SK-N-SH (cell line): ENCODE data around the gene EIF4H. TPM values are rescaled to one million over a fixed set of nuclear protein-coding genes. Genes with fewer than 3 reads are reported as not detected.

Experiments
- CTCF ChIA-PET: fragments of 300-600, 350-600 bp; formaldehyde crosslinking; extraction: SDS; loops from one replicate; lab custom pipeline; 2021; lab: Yijun Ruan, JAX
- POLR2A ChIA-PET: fragments of 350-600 bp; sonication (Branson Sonifier 250); formaldehyde crosslinking; extraction: SDS; loops from one replicate; lab custom pipeline; 2020; ENCODE audit warnings: antibody characterized with exemption, inconsistent platforms; lab: Yijun Ruan, JAX
- DNase-seq: peaks from one replicate; pipeline ENCODE4 v3.0.0; 2012
- H2AFZ ChIP-seq: fragments of 200-600 bp; sonication (generic); 2 replicates; pipeline ENCODE4 v1.8.1; 2016; ENCODE audit warnings: antibody characterized with exemption, mild to moderate bottlenecking, low read depth
- H3F3A ChIP-seq: fragments of 200-600 bp; sonication (generic); replicated peaks from 2 replicates; pipeline ENCODE3; 2016; ENCODE audit warnings: antibody characterized with exemption, mild to moderate bottlenecking; ENCODE audit not compliant: insufficient read depth
- H3K27ac ChIP-seq, 2 experiments: fragments of 200-500 bp in 1 of 2; fragments of 200-600 bp in 1 of 2; sonication (Bioruptor generic) in 1 of 2; sonication (generic), shearing (Covaris generic) in 1 of 2; 2 replicates each; pipeline versions ENCODE4 v1.5.1 to v1.6.1; 2014 to 2016; ENCODE audit warnings: low read depth in 2 of 2, inconsistent platforms in 1 of 2, low read length in 1 of 2, mild to moderate bottlenecking in 1 of 2, mixed read lengths in 1 of 2
- H3K27me3 ChIP-seq: fragments of 200-600 bp; sonication (generic), shearing (Covaris generic); 2 replicates; pipeline ENCODE4 v1.6.1; 2016; ENCODE audit warnings: mixed run types; ENCODE audit not compliant: insufficient read depth
- H3K36me3 ChIP-seq, 2 experiments: fragments of 200-500 bp in 1 of 2; fragments of 200-600 bp in 1 of 2; sonication (Bioruptor generic) in 1 of 2; sonication (generic) in 1 of 2; replicated peaks in 1 of 2; 2 replicates each; pipeline versions ENCODE3 to v1.5.1; 2014 to 2016; ENCODE audit warnings: low read length in 1 of 2, mild to moderate bottlenecking in 1 of 2; ENCODE audit not compliant: insufficient read depth in 2 of 2, control insufficient read depth in 1 of 2
- H3K4me1 ChIP-seq, 2 experiments: fragments of 200-500 bp in 1 of 2; fragments of 200-600 bp in 1 of 2; sonication (Bioruptor generic) in 1 of 2; sonication (generic), shearing (Covaris generic) in 1 of 2; 2 replicates each; pipeline versions ENCODE4 v1.5.1 to v1.6.1; 2014 to 2016; ENCODE audit warnings: low read depth in 1 of 2, low read length in 1 of 2, mixed run types in 1 of 2; ENCODE audit not compliant: insufficient read depth in 2 of 2, control insufficient read depth in 1 of 2
- H3K4me2 ChIP-seq: fragments of 200-600 bp; sonication (generic), shearing (Covaris generic); 2 replicates; pipeline ENCODE4 v1.6.1; 2017; ENCODE audit warnings: mixed run types
- H3K4me3 ChIP-seq, 2 experiments: fragments of 200-500 bp in 1 of 2; fragments of 200-600 bp in 1 of 2; sonication (Bioruptor generic) in 1 of 2; sonication (generic), shearing (Covaris generic) in 1 of 2; 2 replicates each; pipeline versions ENCODE4 v1.5.1 to v1.8.1; 2014 to 2016; ENCODE audit warnings: low read depth in 2 of 2, inconsistent platforms in 1 of 2, low read length in 1 of 2, mild to moderate bottlenecking in 1 of 2, mixed read lengths in 1 of 2, moderate library complexity in 1 of 2
- H3K79me2 ChIP-seq: fragments of 200-600 bp; sonication (generic); 2 replicates; pipeline ENCODE4 v1.8.1; 2017; ENCODE audit warnings: mild to moderate bottlenecking; ENCODE audit not compliant: insufficient read depth
- H3K9ac ChIP-seq: fragments of 200-600 bp; sonication (generic); 2 replicates; pipeline ENCODE4 v1.6.1; 2017; ENCODE audit warnings: mixed run types
- H3K9me2 ChIP-seq: fragments of 200-600 bp; sonication (generic); 2 replicates; pipeline ENCODE4 v1.6.1; 2017; ENCODE audit warnings: mixed run types
- H3K9me3 ChIP-seq: fragments of 200-600 bp; sonication (generic); 2 replicates; pipeline ENCODE4 v1.6.1; 2017; ENCODE audit warnings: mixed run types, mild to moderate bottlenecking, moderate library complexity
- H4K20me1 ChIP-seq: fragments of 200-600 bp; sonication (generic); 2 replicates; pipeline ENCODE4 v1.6.1; 2017; ENCODE audit warnings: mild to moderate bottlenecking, mixed run types; ENCODE audit not compliant: insufficient read depth
- GABPA ChIP-seq: IDR thresholded peaks from 2 replicates; pipeline ENCODE4 v1.4.0; 2012; ENCODE audit warnings: low read depth, mild to moderate bottlenecking
- GATA2 ChIP-seq: sonication (generic); formaldehyde crosslinking; IDR thresholded peaks from 2 replicates; pipeline ENCODE4 v1.5.0; 2020; ENCODE audit warnings: mild to moderate bottlenecking, missing genetic modification reagents
- IRF3 ChIP-seq: fragments of 150-350 bp; IDR thresholded peaks from 2 replicates; pipeline ENCODE4 v1.6.1; 2016; ENCODE audit warnings: mild to moderate bottlenecking, low read depth, low read length
- MXI1 ChIP-seq: IDR thresholded peaks from 2 replicates; pipeline ENCODE4 v1.6.1; 2012; ENCODE audit warnings: mild to moderate bottlenecking, low read depth, low read length, improper control_type of control experiment
- NRF1 ChIP-seq: IDR thresholded peaks from 2 replicates; pipeline ENCODE4 v1.6.1; 2012; ENCODE audit warnings: low read depth, mild to moderate bottlenecking, low read length
- PBX3 ChIP-seq: IDR thresholded peaks from 2 replicates; pipeline ENCODE4; 2012
- RFX5 ChIP-seq: IDR thresholded peaks from 2 replicates; pipeline ENCODE4 v1.6.1; 2012; ENCODE audit warnings: mild to moderate bottlenecking, improper control_type of control experiment, low read length
- RXRA ChIP-seq: IDR thresholded peaks from 2 replicates; pipeline ENCODE4 v1.4.0; 2012; ENCODE audit warnings: low read depth, mild to moderate bottlenecking, borderline replicate concordance
- TAF1 ChIP-seq: IDR thresholded peaks from 2 replicates; pipeline ENCODE4 v1.6.1; 2012; ENCODE audit warnings: low read depth, mild to moderate bottlenecking, low read length, moderate library complexity, borderline replicate concordance
- TCF12 ChIP-seq: IDR thresholded peaks from 2 replicates; pipeline ENCODE4 v1.4.0; 2012
- TEAD4 ChIP-seq: IDR thresholded peaks from 2 replicates; pipeline ENCODE4 v1.4.0; 2012; ENCODE audit warnings: mild to moderate bottlenecking, borderline replicate concordance; ENCODE audit not compliant: insufficient read depth
- YY1 ChIP-seq: IDR thresholded peaks from 2 replicates; pipeline ENCODE4 v1.4.0; 2012; ENCODE audit warnings: low read depth, mild to moderate bottlenecking
- WGBS: methylation state at CpG from one replicate; pipeline ENCODE4 v1.1.6; 2017; ENCODE audit warnings: low lambda C conversion rate; 5-methylcytosine and 5-hydroxymethylcytosine counted together
- polyA plus RNA-seq, 3 experiments: library from polyadenylated mRNA; depleted of rRNA; stranded (reverse); fragments of >200 nt; gene quantifications; 2 replicates each; pipeline ENCODE4 v1.2.3, GENCODE V29; 2012
- TF ChIP-seq, protein P1 (sequence below): IDR thresholded peaks from 2 replicates; pipeline ENCODE4 v1.4.0; 2012; ENCODE audit warnings: low read depth
- TF ChIP-seq, protein P2 (sequence below): fragments of 200-600 bp; sonication (generic); IDR thresholded peaks from 2 replicates; pipeline ENCODE4 v1.6.1; 2017; ENCODE audit warnings: antibody characterized with exemption, mild to moderate bottlenecking, moderate library complexity

The EIF4H gene
- polyA plus RNA-seq, 1 of the 3 experiments (the other 2 are of a cell fraction) = 468 TPM

DNA sequence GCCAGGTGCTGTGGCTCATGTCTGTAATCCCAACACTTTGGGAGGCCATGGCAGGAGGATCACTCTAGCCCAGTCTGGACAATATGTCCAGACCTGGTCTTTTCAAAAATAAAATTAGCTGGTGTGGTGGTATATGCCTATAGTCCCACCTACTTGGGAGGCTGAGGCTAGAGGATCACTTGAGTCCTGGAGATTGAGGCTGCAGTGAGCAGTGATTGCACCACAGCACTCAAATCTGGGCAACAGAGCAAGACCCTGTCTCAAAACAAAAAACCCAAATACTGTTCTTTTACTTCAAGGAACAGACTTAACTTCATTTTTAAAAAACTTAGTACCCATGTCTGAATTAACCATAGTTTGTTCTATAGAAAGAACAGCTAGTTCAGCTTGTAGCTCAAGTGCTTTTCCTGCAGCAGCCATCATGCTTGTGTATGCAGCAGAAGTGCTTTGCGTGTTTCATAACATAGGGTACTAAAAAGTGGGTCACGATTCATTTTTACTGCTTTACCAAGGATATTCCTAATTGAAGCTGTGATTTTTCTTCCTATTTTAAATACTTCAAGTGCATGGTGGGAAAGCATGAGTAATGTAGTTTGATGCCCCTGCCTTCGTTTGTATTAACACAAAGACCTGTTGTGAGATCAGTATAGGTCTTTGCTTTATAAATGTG is 5.9 kb downstream of the EIF4H start:
- DNase-seq = no peak
- H4K20me1 ChIP-seq = peaks cover 100% of the 10 kb centered on the region
- no peak for TF ChIP-seq TCF12
- no peak for TF ChIP-seq TEAD4
- TF ChIP-seq GABPA = no peak
- no peak for TF ChIP-seq RXRA
- TF ChIP-seq TAF1 = no peak
- no peak for TF ChIP-seq RFX5
- TF ChIP-seq, all 33 proteins: peak for 0
- peaks cover 3% of the 10 kb centered on the region for H3F3A ChIP-seq
- H2AFZ ChIP-seq = no peak overlapping the region
- CTCF ChIA-PET = interaction anchor here (1.2 to 6.8 kb wide), 8 partner anchors 12 to 369 kb away, joined by 3 to 50 read pairs (median 7); no protein-coding TSS in a partner anchor
- peaks cover 31 to 50% of the 10 kb centered on the region in 2 experiments for H3K36me3 ChIP-seq
- no peaks in the 10 kb centered on the region for H3K9me2 ChIP-seq
- H3K9ac ChIP-seq = no peak overlapping the region
- no peak overlapping the region for H3K4me2 ChIP-seq
- no peak overlapping the region for H3K4me3 ChIP-seq
- H3K4me1 ChIP-seq = peaks cover 15 to 25% of the 10 kb centered on the region in 2 experiments; a peak in 3 of 4 replicates
- no peaks in the 10 kb centered on the region for H3K27me3 ChIP-seq
- 90% methylated on average over 3 of the region's 3 CpGs for whole genome bisulfite sequencing
- peaks cover 100% of the 10 kb centered on the region for H3K79me2 ChIP-seq
- POLR2A ChIA-PET = interaction anchor here (1.2 to 2.0 kb wide), 2 partner anchors 11 to 13 kb away, joined by 3 to 4 read pairs; no protein-coding TSS in a partner anchor
- no peaks in the 10 kb centered on the region for H3K9me3 ChIP-seq
- no peak overlapping the region for H3K27ac ChIP-seq

DNA sequence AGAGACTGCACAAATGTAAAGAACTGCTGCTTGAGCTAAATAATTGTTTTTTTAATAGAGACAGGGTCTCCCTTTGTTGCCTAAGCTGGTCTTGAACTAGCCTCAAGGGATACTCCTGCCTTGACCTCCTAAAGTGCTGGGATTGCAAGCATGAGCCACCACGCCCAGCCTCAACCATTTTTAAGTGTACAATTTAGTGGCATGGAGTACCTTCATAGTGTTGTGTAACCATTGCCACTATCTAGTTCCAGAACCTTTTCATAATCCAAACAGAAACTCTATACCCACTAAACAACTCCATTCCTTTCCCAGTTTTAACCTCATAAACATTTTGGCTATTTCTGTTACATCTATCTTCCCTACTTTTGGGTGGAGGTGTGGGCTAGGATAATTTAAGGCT is 6.7 kb downstream of the EIF4H start:
- no peak for TF ChIP-seq IRF3
- no peak for DNase-seq
- Histone ChIP-seq H3K4me3 (no peak overlapping the region), H4K20me1 (peaks cover 100% of the 10 kb centered on the region), H3K36me3 (peaks cover 32 to 46% of the 10 kb centered on the region in 2 experiments), H3K4me2 (no peak overlapping the region), H3K9me2 (no peaks in the 10 kb centered on the region), H2AFZ (no peak overlapping the region), H3K79me2 (peaks cover 100% of the 10 kb centered on the region), H3F3A (peaks cover 3% of the 10 kb centered on the region), H3K9me3 (no peaks in the 10 kb centered on the region), H3K27me3 (no peaks in the 10 kb centered on the region), H3K4me1 (peaks cover 14 to 28% of the 10 kb centered on the region in 2 experiments; a peak in 3 of 4 replicates), H3K9ac (no peak overlapping the region), H3K27ac (no peak overlapping the region; a peak in 1 of 4 replicates)
- ChIA-PET CTCF (interaction anchor here (0.6 to 6.8 kb wide), 6 partner anchors 11 to 468 kb away, joined by 3 to 50 read pairs (median 7); no protein-coding TSS in a partner anchor), POLR2A (interaction anchor here (1.2 to 2.0 kb wide), 2 partner anchors 10 to 12 kb away, joined by 3 to 4 read pairs; no protein-coding TSS in a partner anchor)
- WGBS = 94% methylated on average over 1 of the region's 1 CpG

GRCh38 chr7:74181821-74182220 is 7.7 kb downstream of the EIF4H start:
- Histone ChIP-seq H3F3A (peaks cover 3% of the 10 kb centered on the region), H3K27ac (no peak overlapping the region), H3K4me3 (no peak overlapping the region), H2AFZ (no peak overlapping the region), H4K20me1 (peaks cover 100% of the 10 kb centered on the region), H3K79me2 (peaks cover 100% of the 10 kb centered on the region), H3K36me3 (peaks cover 26 to 39% of the 10 kb centered on the region in 2 experiments), H3K27me3 (no peaks in the 10 kb centered on the region), H3K9me2 (no peaks in the 10 kb centered on the region), H3K9me3 (no peaks in the 10 kb centered on the region), H3K4me1 (peaks cover 13 to 22% of the 10 kb centered on the region in 2 experiments; a peak in 2 of 4 replicates), H3K4me2 (no peak overlapping the region), H3K9ac (no peak overlapping the region)
- POLR2A ChIA-PET = interaction anchor here (3.0 kb wide), 1 partner anchor 7 kb away, joined by 16 read pairs; the partner anchor contains the start of gene EIF4H
- TF ChIP-seq, protein P1, sequence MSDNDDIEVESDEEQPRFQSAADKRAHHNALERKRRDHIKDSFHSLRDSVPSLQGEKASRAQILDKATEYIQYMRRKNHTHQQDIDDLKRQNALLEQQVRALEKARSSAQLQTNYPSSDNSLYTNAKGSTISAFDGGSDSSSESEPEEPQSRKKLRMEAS = no peak
- TF ChIP-seq RXRA = no peak
- no peak for TF ChIP-seq TEAD4
- TF ChIP-seq PBX3 = no peak
- TF ChIP-seq MXI1 = no peak
- TF ChIP-seq, protein P2, sequence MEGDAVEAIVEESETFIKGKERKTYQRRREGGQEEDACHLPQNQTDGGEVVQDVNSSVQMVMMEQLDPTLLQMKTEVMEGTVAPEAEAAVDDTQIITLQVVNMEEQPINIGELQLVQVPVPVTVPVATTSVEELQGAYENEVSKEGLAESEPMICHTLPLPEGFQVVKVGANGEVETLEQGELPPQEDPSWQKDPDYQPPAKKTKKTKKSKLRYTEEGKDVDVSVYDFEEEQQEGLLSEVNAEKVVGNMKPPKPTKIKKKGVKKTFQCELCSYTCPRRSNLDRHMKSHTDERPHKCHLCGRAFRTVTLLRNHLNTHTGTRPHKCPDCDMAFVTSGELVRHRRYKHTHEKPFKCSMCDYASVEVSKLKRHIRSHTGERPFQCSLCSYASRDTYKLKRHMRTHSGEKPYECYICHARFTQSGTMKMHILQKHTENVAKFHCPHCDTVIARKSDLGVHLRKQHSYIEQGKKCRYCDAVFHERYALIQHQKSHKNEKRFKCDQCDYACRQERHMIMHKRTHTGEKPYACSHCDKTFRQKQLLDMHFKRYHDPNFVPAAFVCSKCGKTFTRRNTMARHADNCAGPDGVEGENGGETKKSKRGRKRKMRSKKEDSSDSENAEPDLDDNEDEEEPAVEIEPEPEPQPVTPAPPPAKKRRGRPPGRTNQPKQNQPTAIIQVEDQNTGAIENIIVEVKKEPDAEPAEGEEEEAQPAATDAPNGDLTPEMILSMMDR = no peak
- no peak for TF ChIP-seq RFX5
- no peak for TF ChIP-seq TAF1
- no peak for TF ChIP-seq GATA2
- TF ChIP-seq NRF1 = no peak
- no peak for TF ChIP-seq YY1
- 77% methylated on average over 5 of the region's 5 CpGs for WGBS
- CTCF ChIA-PET = interaction anchor here (1.4 to 6.8 kb wide), 7 partner anchors 9 to 316 kb away, joined by 3 to 50 read pairs (median 5); no protein-coding TSS in a partner anchor
- no peak for DNase-seq
